ENCODE data around the gene NCMAP.

GRCh38 chr1:24544239-24544638, 11.6 kb upstream of the NCMAP start:
- TF ChIP-seq EZH2 (IDR thresholded peaks at IDR 0.05) = no peak
- TF ChIP-seq CTCF (IDR thresholded peaks at IDR 0.05) = no peak
- TF ChIP-seq EZH2phosphoT487 (IDR thresholded peaks at IDR 0.05) = no peak
